Measurements from ENCODE around the gene RAB4B. TPM values are rescaled to one million over a fixed set of nuclear protein-coding genes. Genes with fewer than 3 reads are reported as not detected.

Gene RAB4B
- total and polyA plus RNA-seq, 10 donors = 36.8 to 95.3 (median 58.8) TPM

GRCh38 chr19:40739030-40739839, 38.8 kb upstream of the RAB4B start:
- no peak for DNase-seq
- Histone ChIP-seq H3K27me3 (replicated peaks in 1 of 7) (no peaks in the 10 kb centered on the region), H3K27ac (no peak overlapping the region), H3K4me1 (peaks cover 0 to 3% (median under 1%) of the 10 kb centered on the region in 6 donors), H3K4me3 (no peak overlapping the region), H3K9me3 (no peaks in the 10 kb centered on the region), H3K36me3 (peaks cover 0 to 94% (median 60%) of the 10 kb centered on the region in 6 donors)
- intact Hi-C loops (cut with DNase I; ENCODE audit: low total_unique reads) = no loop called here
- TF ChIP-seq POLR2A (IDR thresholded peaks at IDR 0.05) (no peak), POLR2AphosphoS5 (IDR thresholded peaks at IDR 0.05) (peak in 2 of 3 donors; percentile 15 to 71), CTCF (IDR thresholded peaks at IDR 0.05 in 8 of 11, conservative IDR thresholded peaks at IDR 0.05 in 3 of 11) (no peak)
- 79 to 87% (median 84%) methylated on average over 21 to 22 of the region's 22 CpGs for WGBS, 5 donors

- H3K9me3 ChIP-seq = no peaks in the 10 kb centered on the region
- intact Hi-C loops (cut with DNase I; ENCODE audit: low total_unique reads) = no loop called here
- H3K27me3 ChIP-seq (replicated peaks in 1 of 7) = no peaks in the 10 kb centered on the region
- peaks cover 0 to 12% (median 7%) of the 10 kb centered on the region in 6 donors for H3K4me1 ChIP-seq
- WGBS, 5 donors = 77 to 92% (median 87%) methylated on average over 12 to 16 of the region's 16 CpGs
- TF ChIP-seq POLR2AphosphoS5 (IDR thresholded peaks at IDR 0.05) = peak in 2 of 3 donors; percentile 5 to 39
- no peak for TF ChIP-seq CTCF (IDR thresholded peaks at IDR 0.05 in 8 of 11, conservative IDR thresholded peaks at IDR 0.05 in 3 of 11)
- TF ChIP-seq POLR2A (IDR thresholded peaks at IDR 0.05) = no peak
- H3K4me3 ChIP-seq = no peak overlapping the region
- H3K27ac ChIP-seq = no peak overlapping the region
- no peak for DNase-seq
- H3K36me3 ChIP-seq = peaks cover 0 to 86% (median 53%) of the 10 kb centered on the region in 6 donors
Measured at GRCh38 chr19:40739871-40740703, 38.0 kb upstream of the RAB4B start.

GRCh38 chr19:40740747-40741146, 37.3 kb upstream of the RAB4B start:
- no peaks in the 10 kb centered on the region for H3K9me3 ChIP-seq
- H3K27ac ChIP-seq = no peak overlapping the region
- intact Hi-C loops (cut with DNase I; ENCODE audit: low total_unique reads) = no loop called here
- H3K27me3 ChIP-seq (replicated peaks in 1 of 7) = no peaks in the 10 kb centered on the region
- 84 to 95% (median 91%) methylated on average over 6 of the region's 6 CpGs for WGBS, 5 donors
- H3K4me1 ChIP-seq = peaks cover 0 to 18% (median 12%) of the 10 kb centered on the region in 6 donors
- peaks cover 0 to 79% (median 46%) of the 10 kb centered on the region in 6 donors for H3K36me3 ChIP-seq
- DNase-seq = no peak
- TF ChIP-seq POLR2AphosphoS5 (IDR thresholded peaks at IDR 0.05) (peak in 1 of 3 donors; percentile 8), CTCF (IDR thresholded peaks at IDR 0.05 in 8 of 11, conservative IDR thresholded peaks at IDR 0.05 in 3 of 11) (no peak)
- no peak overlapping the region for H3K4me3 ChIP-seq
